Dermis blood vessel endothelial cell (primary cell): ENCODE data around the gene RNF8. TPM values are rescaled to one million over a fixed set of nuclear protein-coding genes. Genes with fewer than 3 reads are reported as not detected.
"Not testable (repeated sequence)": the region's sequence is repeated elsewhere in the genome, so short reads cannot be mapped to it uniquely, and the experiment has no call there.

Experiments
- DNase-seq: peaks from one replicate; pipeline ENCODE4 v3.0.0; 2010
- total RNA-seq: library from RNA; depleted of rRNA; stranded (reverse); fragments of >200 nt; gene quantifications from 2 replicates; pipeline ENCODE4 v1.2.3, GENCODE V29; 2014

The RNF8 gene
- total RNA-seq, 1 donor from 2014 or later, result 30.8 TPM

- DNase-seq, result no peak
Measured at GRCh38 chr6:37321516-37322415, 32.0 kb upstream of the RNF8 start.

- DNase-seq, result peak; percentile 57
Measured at GRCh38 chr6:37323580-37323979, 30.2 kb upstream of the RNF8 start.

- peak; percentile 64 for DNase-seq
Measured at GRCh38 chr6:37324131-37325033, 29.4 kb upstream of the RNF8 start.

GRCh38 chr6:37330345-37330744 is 23.4 kb upstream of the RNF8 start:
- not testable (repeated sequence) for DNase-seq

- DNase-seq, result no peak
Measured at GRCh38 chr6:37331047-37331446, 22.7 kb upstream of the RNF8 start.

- DNase-seq, result no peak
Measured at GRCh38 chr6:37332894-37333293, 20.9 kb upstream of the RNF8 start.

GRCh38 chr6:37334047-37334446 is 19.7 kb upstream of the RNF8 start:
- DNase-seq, result no peak

- DNase-seq, result not testable (repeated sequence)
Measured at GRCh38 chr6:37338317-37338716, 15.5 kb upstream of the RNF8 start.

- no peak for DNase-seq
Measured at GRCh38 chr6:37338745-37339255, 15.0 kb upstream of the RNF8 start.

GRCh38 chr6:37339741-37340638 is 13.8 kb upstream of the RNF8 start:
- DNase-seq, result no peak

- DNase-seq, result no peak
Measured at GRCh38 chr6:37340639-37340943, 13.2 kb upstream of the RNF8 start.

GRCh38 chr6:37343248-37343647 is 10.5 kb upstream of the RNF8 start:
- no peak for DNase-seq

GRCh38 chr6:37344308-37344707 is 9.5 kb upstream of the RNF8 start:
- DNase-seq, result no peak

GRCh38 chr6:37345804-37346203 is 8.0 kb upstream of the RNF8 start:
- not testable (repeated sequence) for DNase-seq

- no peak for DNase-seq
Measured at GRCh38 chr6:37347177-37347576, 6.6 kb upstream of the RNF8 start.

GRCh38 chr6:37347670-37348111 is 6.1 kb upstream of the RNF8 start:
- DNase-seq, result peak; percentile 21

- no peak for DNase-seq
Measured at GRCh38 chr6:37351027-37351426, 2.8 kb upstream of the RNF8 start.

- DNase-seq, result no peak
Measured at GRCh38 chr6:37352384-37352783, 1.4 kb upstream of the RNF8 start.

GRCh38 chr6:37354526-37355384 is 972 bp downstream of the RNF8 start:
- DNase-seq, result peak; percentile 49

- DNase-seq, result no peak
Measured at GRCh38 chr6:37357288-37357687, 3.5 kb downstream of the RNF8 start.

- no peak for DNase-seq
Measured at GRCh38 chr6:37357860-37358259, 4.1 kb downstream of the RNF8 start.
